Measurements from ENCODE around the gene PODXL2. TPM values are rescaled to one million over a fixed set of nuclear protein-coding genes. Genes with fewer than 3 reads are reported as not detected.

Gene PODXL2
- total and polyA plus RNA-seq, 2 of the 8 experiments (the other 6 are each of a cell fraction or from before 2014, with no cell fraction given), result 27.6 to 31.6 TPM

DNA sequence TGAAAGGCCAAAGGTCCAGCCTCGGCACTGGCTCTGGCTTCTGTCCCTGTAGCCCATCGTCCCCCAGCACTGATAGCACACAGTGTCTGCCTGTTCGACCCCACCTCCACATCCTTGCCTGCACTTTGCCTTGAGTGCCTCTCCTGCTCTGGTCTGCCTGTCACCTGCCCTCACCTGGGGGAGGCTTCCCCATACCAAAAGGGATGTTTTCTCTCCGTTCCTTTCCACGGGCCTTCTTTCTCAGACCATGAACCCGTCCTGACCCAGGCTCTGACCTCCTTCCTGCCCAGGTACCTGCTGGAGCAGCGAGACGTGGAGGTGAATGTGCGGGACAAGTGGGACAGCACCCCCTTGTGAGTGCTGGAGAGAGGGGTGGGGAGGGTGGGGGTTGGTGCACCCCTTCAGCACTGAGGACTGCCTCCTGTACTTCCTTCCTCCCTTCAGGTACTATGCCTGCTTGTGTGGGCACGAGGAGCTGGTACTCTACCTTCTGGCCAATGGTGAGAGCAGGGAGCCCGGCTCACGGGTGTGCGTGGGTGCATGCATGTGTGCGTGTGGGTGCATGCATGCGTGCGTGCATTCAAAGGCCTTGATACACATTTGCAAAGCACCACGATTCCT is 45.2 kb downstream of the PODXL2 start:
- Histone ChIP-seq H4K5ac (ENCODE audit: insufficient read length, low read depth, low read length) (no peak overlapping the region), H3K9ac (replicated peaks in 1 of 4; ENCODE audit: extremely low read depth in 1 of 4, low read depth in 3 of 4, low read length in 3 of 4) (no peak overlapping the region), H3K14ac (ENCODE audit: insufficient read length) (no peak overlapping the region), H3K56ac (replicated peaks; ENCODE audit: insufficient read length, low read depth, low read length) (no peak overlapping the region), H4K91ac (replicated peaks; ENCODE audit: insufficient read length, low read length) (no peak overlapping the region), H4K20me1 (replicated peaks in 1 of 2; ENCODE audit: control insufficient read depth in 1 of 2, insufficient read depth in 2 of 2, low read length in 2 of 2) (no peaks in the 10 kb centered on the region), H2BK12ac (ENCODE audit: low read depth, low read length) (0 out of 2 replicates have a peak overlapping the region, but pooled peaks have one; percentile 53), H2BK20ac (ENCODE audit: low read length) (0 out of 2 replicates have a peak overlapping the region, but pooled peaks have one; percentile 13), H3K18ac (ENCODE audit: extremely low read depth, low read length) (no peak overlapping the region), H3K23me2 (ENCODE audit: low read depth, low read length) (peaks cover 12% of the 10 kb centered on the region; the same call in 1 of the 2 replicates), H3K79me1 (ENCODE audit: low read depth, low read length) (no peaks in the 10 kb centered on the region), H3K4me3 (ENCODE audit: extremely low read depth in 1 of 4, insufficient read depth in 2 of 4, low read depth in 3 of 4, low read length in 4 of 4) (peak overlapping the region in 1 of 4 experiments; percentile 98; a peak in 3 of 8 replicates), H2BK120ac (replicated peaks; ENCODE audit: low read depth, low read length) (no peak overlapping the region), H3K79me2 (ENCODE audit: control insufficient read depth in 1 of 2, insufficient read depth in 2 of 2, low read length in 2 of 2) (no peaks in the 10 kb centered on the region), H3K27me3 (replicated peaks in 1 of 4; ENCODE audit: control insufficient read depth in 3 of 4, extremely low read depth in 1 of 4, insufficient read depth in 3 of 4, low read length in 3 of 4) (no peaks in the 10 kb centered on the region; a peak in 2 of 7 replicates), H3K23ac (ENCODE audit: insufficient read length) (no peak overlapping the region), H3K4me1 (replicated peaks in 1 of 4; ENCODE audit: control insufficient read depth in 3 of 4, insufficient read depth in 4 of 4, low read length in 3 of 4) (peaks cover 0 to 14% (median 10%) of the 10 kb centered on the region in 4 experiments; a peak in 6 of 7 replicates), H2AK5ac (ENCODE audit: low read depth, low read length) (no peak overlapping the region), H4K8ac (ENCODE audit: extremely low read depth, insufficient read depth, low read length) (no peak overlapping the region), H3K9me3 (ENCODE audit: insufficient read depth in 2 of 2, low read depth in 1 of 2, low read length in 1 of 2) (no peaks in the 10 kb centered on the region), H2BK15ac (ENCODE audit: low read length) (peak overlapping the region; percentile 84; the same call in 1 of the 2 replicates), H3K27ac (ENCODE audit: low read depth, low read length) (no peak overlapping the region), H2BK5ac (ENCODE audit: low read depth, low read length) (no peak overlapping the region), H3K4me2 (ENCODE audit: insufficient read depth in 1 of 2, low read depth in 2 of 2, low read length in 2 of 2) (peak overlapping the region; percentile 87 to 97), H3K4ac (replicated peaks; ENCODE audit: insufficient read length, low read depth, low read length) (peak overlapping the region; percentile 44), H2AFZ (ENCODE audit: low read length) (no peak overlapping the region), H3K36me3 (ENCODE audit: control insufficient read depth in 2 of 4, insufficient read depth in 4 of 4, low read length in 3 of 4) (no peaks in the 10 kb centered on the region)
- ChIA-PET CTCF (ENCODE audit: partially characterized antibody) (interaction anchor here (0.7 to 1.2 kb wide), 2 partner anchors 17 to 158 kb away, joined by 3 to 4 read pairs; no protein-coding TSS in a partner anchor), POLR2A (ENCODE audit: partially characterized antibody) (no interaction called here)
- WGBS, 2 experiments (ENCODE audit: extremely low coverage in 1 of 2, insufficient coverage in 1 of 2, insufficient read length in 1 of 2, insufficient replicate concordance in 2 of 2, low coverage in 1 of 2, low lambda C conversion rate in 2 of 2, missing lambda C conversion rate in 1 of 2), result 82% methylated on average over 16 of the region's 17 CpGs; no CpG with 5 or more reads in 1 of the 2 experiments
- DNase-seq (ENCODE audit: low read depth in 1 of 2, low spot score in 2 of 2), result no peak
- FAIRE-seq, result no peak
- TF ChIP-seq SIRT6 (IDR thresholded peaks at IDR 0.05; ENCODE audit: low read length), result no peak
- no peak for TF ChIP-seq CREB1 (IDR thresholded peaks at IDR 0.05)
- TF ChIP-seq, protein P1, sequence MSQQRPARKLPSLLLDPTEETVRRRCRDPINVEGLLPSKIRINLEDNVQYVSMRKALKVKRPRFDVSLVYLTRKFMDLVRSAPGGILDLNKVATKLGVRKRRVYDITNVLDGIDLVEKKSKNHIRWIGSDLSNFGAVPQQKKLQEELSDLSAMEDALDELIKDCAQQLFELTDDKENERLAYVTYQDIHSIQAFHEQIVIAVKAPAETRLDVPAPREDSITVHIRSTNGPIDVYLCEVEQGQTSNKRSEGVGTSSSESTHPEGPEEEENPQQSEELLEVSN (IDR thresholded peaks at IDR 0.05), result no peak
- no peak for TF ChIP-seq TCF12 (IDR thresholded peaks at IDR 0.05; ENCODE audit: low read depth, low read length)
- no peak for TF ChIP-seq KDM4A (IDR thresholded peaks at IDR 0.05; ENCODE audit: low read depth, low read length, severe bottlenecking)
- no peak for TF ChIP-seq JUND (IDR thresholded peaks at IDR 0.05; ENCODE audit: low read length)

All from H1 (cell line).